GM21390 (cell line): ENCODE measurements around the gene THOC5.
"Not testable (repeated sequence)": the region's sequence is repeated elsewhere in the genome, so short reads cannot be mapped to it uniquely, and the experiment has no call there.

Experiments used
- ATAC-seq: cut with Tn5 transposase; IDR thresholded peaks from one replicate; pipeline ENCODE4 v1.9.1; 2021; ENCODE audit not compliant: unreplicated experiment

The THOC5 gene

GRCh38 chr22:29553351-29554224, at the start of gene THOC5:
Gene THOC5, minus strand, starts transcription at chr22:29553757. Its CDS starts 4,610 bp downstream, at chr22:29549147.
- peak; percentile 88 for ATAC-seq

GRCh38 chr22:29598684-29599020, 45.1 kb upstream of the THOC5 start:
- no peak for ATAC-seq

- not testable (repeated sequence) for ATAC-seq
Measured at GRCh38 chr22:29597871-29598683, 44.5 kb upstream of the THOC5 start.

- ATAC-seq, result no peak
Measured at GRCh38 chr22:29596408-29596807, 42.9 kb upstream of the THOC5 start.

GRCh38 chr22:29594447-29594846, 40.9 kb upstream of the THOC5 start:
- ATAC-seq, result not testable (repeated sequence)

- ATAC-seq, result no peak
Measured at GRCh38 chr22:29593923-29594322, 40.4 kb upstream of the THOC5 start.

GRCh38 chr22:29587938-29588699, 34.6 kb upstream of the THOC5 start:
- no peak for ATAC-seq

GRCh38 chr22:29586193-29586705, 32.7 kb upstream of the THOC5 start:
- not testable (repeated sequence) for ATAC-seq

GRCh38 chr22:29584975-29585374, 31.4 kb upstream of the THOC5 start:
- ATAC-seq, result no peak

- no peak for ATAC-seq
Measured at GRCh38 chr22:29581799-29582198, 28.2 kb upstream of the THOC5 start.

GRCh38 chr22:29580200-29580810, 26.7 kb upstream of the THOC5 start:
- ATAC-seq, result no peak

- no peak for ATAC-seq
Measured at GRCh38 chr22:29578462-29579200, 25.1 kb upstream of the THOC5 start.

- no peak for ATAC-seq
Measured at GRCh38 chr22:29574762-29575450, 21.3 kb upstream of the THOC5 start.

GRCh38 chr22:29570912-29571549, 17.5 kb upstream of the THOC5 start:
- no peak for ATAC-seq

- no peak for ATAC-seq
Measured at GRCh38 chr22:29570456-29570855, 16.9 kb upstream of the THOC5 start.

GRCh38 chr22:29569011-29569678, 15.6 kb upstream of the THOC5 start:
- no peak for ATAC-seq

GRCh38 chr22:29567338-29567737, 13.8 kb upstream of the THOC5 start:
- ATAC-seq, result no peak

- not testable (repeated sequence) for ATAC-seq
Measured at GRCh38 chr22:29566513-29566912, 13.0 kb upstream of the THOC5 start.
